ENCODE data around the gene GNB2.

GRCh38 chr7:100726996-100727761 lies 53.6 kb downstream of the GNB2 start:
- TF ChIP-seq CTCF (IDR thresholded peaks at IDR 0.05 in 8 of 11, conservative IDR thresholded peaks at IDR 0.05 in 3 of 11) (no peak), POLR2A (IDR thresholded peaks at IDR 0.05) (no peak)

Measured in spleen (tissue), 7 donors.